Measurements from ENCODE around the gene PLCB1. TPM values are rescaled to one million over a fixed set of nuclear protein-coding genes. Genes with fewer than 3 reads are reported as not detected.

Gene PLCB1
- total and polyA plus RNA-seq, 2 of the 4 experiments (the other 2 are of a cell fraction): 5.6 to 16.1 TPM

DNA sequence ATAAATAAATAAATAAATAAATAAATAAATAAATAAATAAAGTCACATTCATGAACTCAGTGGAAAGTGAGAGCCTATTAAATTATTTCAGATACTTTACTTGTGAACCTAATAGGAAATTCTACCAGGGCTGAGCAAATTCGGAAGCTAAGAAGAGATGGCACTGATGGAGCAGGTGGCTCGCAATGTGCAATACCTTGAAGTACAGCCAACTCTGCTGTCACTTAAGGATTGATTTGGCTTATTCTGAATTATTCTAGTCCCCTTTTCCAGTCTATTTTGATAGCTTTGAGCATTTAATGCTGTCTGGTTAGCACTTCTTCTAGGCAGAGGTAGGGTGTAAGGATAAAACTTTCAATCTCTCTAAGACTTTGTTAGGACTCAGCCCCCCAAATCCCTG, 541.0 kb downstream of the PLCB1 start:
- Histone ChIP-seq H2BK5ac (ENCODE audit: low read depth, low read length, poor library complexity, severe bottlenecking) (no peak overlapping the region), H2AK9ac (replicated peaks; ENCODE audit: low read depth, low read length, poor library complexity) (no peak overlapping the region), H3K9ac (ENCODE audit: low read depth, low read length) (no peak overlapping the region), H3K4ac (ENCODE audit: low read depth, low read length) (no peak overlapping the region), H3K9me3 (ENCODE audit: control insufficient read depth, insufficient read depth, low read length) (no peaks in the 10 kb centered on the region), H3K4me1 (ENCODE audit: control insufficient read depth, insufficient read depth, low read length) (no peaks in the 10 kb centered on the region), H2AK5ac (ENCODE audit: low read depth, low read length) (no peak overlapping the region), H4K5ac (ENCODE audit: low read depth, low read length) (no peak overlapping the region), H4K8ac (ENCODE audit: low read depth in 2 of 2, low read length in 2 of 2) (no peak overlapping the region), H3K27ac (ENCODE audit: insufficient read depth, low read length) (no peak overlapping the region), H3K23ac (ENCODE audit: low read depth, low read length) (no peak overlapping the region), H3K4me3 (ENCODE audit: insufficient read depth, low read depth, low read length) (no peak overlapping the region), H3K4me2 (ENCODE audit: low read depth, low read length) (no peak overlapping the region), H3K36me3 (ENCODE audit: control insufficient read depth, insufficient read depth, low read length) (peaks cover 2% of the 10 kb centered on the region; the same call in 1 of the 2 replicates), H3K56ac (ENCODE audit: extremely low read depth, insufficient read depth, low read length) (no peak overlapping the region), H3K18ac (ENCODE audit: low read depth, low read length) (no peak overlapping the region), H2BK120ac (ENCODE audit: low read depth, low read length) (no peak overlapping the region), H2AFZ (replicated peaks; ENCODE audit: low read length, poor library complexity) (no peak overlapping the region), H3K14ac (replicated peaks; ENCODE audit: low read depth, low read length) (no peak overlapping the region), H3K27me3 (ENCODE audit: control insufficient read depth, insufficient read depth, low read length) (no peaks in the 10 kb centered on the region), H2BK15ac (ENCODE audit: low read depth, low read length) (no peak overlapping the region), H4K20me1 (ENCODE audit: insufficient read depth, low read length) (no peaks in the 10 kb centered on the region), H4K91ac (ENCODE audit: insufficient read depth, low read depth, low read length) (no peak overlapping the region), H3K9me1 (ENCODE audit: insufficient read depth, low read length) (no peaks in the 10 kb centered on the region), H3K79me1 (ENCODE audit: low read depth in 1 of 2, low read length in 2 of 2) (no peaks in the 10 kb centered on the region), H2BK20ac (ENCODE audit: low read depth, low read length) (no peak overlapping the region)
- WGBS, 2 experiments (ENCODE audit: extremely low coverage in 2 of 2, insufficient read length in 1 of 2): no CpG with 5 or more reads among the region's 2 CpGs
- no peak for TF ChIP-seq CHD1 (IDR thresholded peaks at IDR 0.05; ENCODE audit: low read depth, low read length)
- no peak for TF ChIP-seq CEBPB (IDR thresholded peaks at IDR 0.05; ENCODE audit: low read depth, low read length)
- no peak for TF ChIP-seq FOS (IDR thresholded peaks at IDR 0.05; ENCODE audit: low read depth, low read length)
- no peak for TF ChIP-seq ELK1 (IDR thresholded peaks at IDR 0.05; ENCODE audit: borderline replicate concordance, low read depth, low read length)
- no peak for TF ChIP-seq POLR2A (IDR thresholded peaks at IDR 0.05; ENCODE audit: low read depth, low read length)
- no peak for TF ChIP-seq RAD21 (IDR thresholded peaks at IDR 0.05; ENCODE audit: low read length)
- TF ChIP-seq MXI1 (IDR thresholded peaks at IDR 0.05; ENCODE audit: borderline replicate concordance, low read depth, low read length): no peak
- TF ChIP-seq CTCF (conservative IDR thresholded peaks at IDR 0.05; ENCODE audit: low read depth, low read length): no peak
- TF ChIP-seq, protein P1, sequence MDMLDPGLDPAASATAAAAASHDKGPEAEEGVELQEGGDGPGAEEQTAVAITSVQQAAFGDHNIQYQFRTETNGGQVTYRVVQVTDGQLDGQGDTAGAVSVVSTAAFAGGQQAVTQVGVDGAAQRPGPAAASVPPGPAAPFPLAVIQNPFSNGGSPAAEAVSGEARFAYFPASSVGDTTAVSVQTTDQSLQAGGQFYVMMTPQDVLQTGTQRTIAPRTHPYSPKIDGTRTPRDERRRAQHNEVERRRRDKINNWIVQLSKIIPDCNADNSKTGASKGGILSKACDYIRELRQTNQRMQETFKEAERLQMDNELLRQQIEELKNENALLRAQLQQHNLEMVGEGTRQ (IDR thresholded peaks at IDR 0.05; ENCODE audit: low read depth, low read length): no peak
- CTCF ChIA-PET: no interaction called here
- in situ Hi-C loops (cut with MboI; ENCODE audit: low sequenced_read_pairs) (no loop called here), intact Hi-C loops (cut with micrococcal nuclease) (no loop called here), dilution Hi-C loops (cut with HindIII; ENCODE audit: low sequenced_read_pairs, unreplicated experiment) (no loop called here)
- POLR2A ChIA-PET (ENCODE audit: unreplicated experiment): no interaction called here
- no peak for DNase-seq
- no TSS peak for BruUV-seq (replicated peaks)
- ATAC-seq (ENCODE audit: low read depth): no peak
